OCI-LY7 (cell line): ENCODE data around the gene TRA2A. TPM values are rescaled to one million over a fixed set of nuclear protein-coding genes. Genes with fewer than 3 reads are reported as not detected.
A peak's percentile ranks its signal among the peaks of the same experiment; 100 is the strongest.

Experiments
- BruUV-seq: library from RNA; stranded (reverse); fragments of 400-500 nt; replicated peaks from 2 replicates; lab custom pipeline; 2021; lab: Mats Ljungman, UMichigan
- CTCF ChIA-PET: fragments of 300-600 bp; sonication (Branson Sonifier 250); formaldehyde crosslinking; loops from one replicate; lab custom pipeline; 2022; ENCODE audit warnings: antibody characterized with exemption; ENCODE audit not compliant: unreplicated experiment; lab: Charles Lee
- POLR2A ChIA-PET: fragments of 300-600 bp; sonication (Branson Sonifier 250); formaldehyde crosslinking; loops from one replicate; lab custom pipeline; 2022; ENCODE audit warnings: antibody characterized with exemption; lab: Charles Lee
- DNase-seq: peaks from one replicate; pipeline ENCODE4 v3.0.0-alpha.2; 2015; ENCODE audit warnings: low spot score
- H2AFZ ChIP-seq: fragments of 200-600 bp; sonication (generic), shearing (Covaris generic); 2 replicates; pipeline ENCODE4 v1.6.1; 2014; ENCODE audit warnings: mild to moderate bottlenecking, antibody characterized with exemption, low read length, moderate library complexity
- H3K27ac ChIP-seq: fragments of 200-600 bp; sonication (generic); 2 replicates; pipeline ENCODE4 v1.5.1; 2014; ENCODE audit warnings: mixed run types, low read depth, mild to moderate bottlenecking, moderate library complexity, low read length, inconsistent platforms; ENCODE audit not compliant: poor library complexity, severe bottlenecking
- H3K36me3 ChIP-seq: fragments of 200-600 bp; sonication (generic); 2 replicates; pipeline ENCODE4 v1.6.1; 2014; ENCODE audit warnings: mild to moderate bottlenecking, antibody characterized with exemption, low read length, moderate library complexity, mixed read lengths; ENCODE audit not compliant: insufficient read depth
- H3K4me1 ChIP-seq: fragments of 200-600 bp; sonication (generic); 2 replicates; pipeline ENCODE4 v1.5.1; 2014; ENCODE audit warnings: mild to moderate bottlenecking, low read length; ENCODE audit not compliant: insufficient read depth, poor library complexity, severe bottlenecking
- H3K4me2 ChIP-seq: fragments of 200-600 bp; sonication (generic); 2 replicates; pipeline ENCODE4 v1.6.1; 2014; ENCODE audit warnings: mild to moderate bottlenecking, low read length
- H3K4me3 ChIP-seq: fragments of 200-600 bp; sonication (generic); 2 replicates; pipeline ENCODE4 v1.5.1; 2014; ENCODE audit warnings: mild to moderate bottlenecking, low read depth, low read length; ENCODE audit not compliant: poor library complexity, severe bottlenecking
- H3K79me2 ChIP-seq: fragments of 200-600 bp; sonication (generic); 2 replicates; pipeline ENCODE4 v1.6.1; 2016; ENCODE audit warnings: low read depth, mild to moderate bottlenecking, low read length, moderate library complexity, mixed read lengths; ENCODE audit not compliant: insufficient read depth
- H3K9me2 ChIP-seq: fragments of 200-600 bp; sonication (generic); 2 replicates; pipeline ENCODE4 v1.6.1; 2016; ENCODE audit warnings: mild to moderate bottlenecking, low read length, mixed read lengths; ENCODE audit not compliant: insufficient read depth
- H3K9me3 ChIP-seq: fragments of 200-600 bp; sonication (generic); 2 replicates; pipeline ENCODE4 v1.6.1; 2014; ENCODE audit warnings: mild to moderate bottlenecking, mixed run types, low read length, mixed read lengths
- H4K20me1 ChIP-seq: fragments of 200-600 bp; sonication (generic); 2 replicates; pipeline ENCODE4 v1.6.1; 2014; ENCODE audit warnings: mild to moderate bottlenecking, antibody characterized with exemption, low read length, moderate library complexity, mixed read lengths; ENCODE audit not compliant: insufficient read depth
- CTCF ChIP-seq: fragments of 200-600 bp; sonication (generic); conservative IDR thresholded peaks from 2 replicates; pipeline ENCODE4 v1.5.1; 2014; ENCODE audit warnings: mild to moderate bottlenecking, antibody characterized with exemption, low read length, moderate library complexity, mixed read lengths
- EZH2phosphoT487 ChIP-seq: fragments of 200-600 bp; sonication (generic); IDR thresholded peaks from 2 replicates; pipeline ENCODE4 v1.6.1; 2018; ENCODE audit warnings: low read depth, borderline replicate concordance, mild to moderate bottlenecking, mixed run types, antibody characterized with exemption, low read length, moderate library complexity, mixed read lengths
- intact Hi-C: fragments of 100-400 bp; cut with micrococcal nuclease; formaldehyde crosslinking; loops from one replicate; pipeline ENCODE4 v1.10.0; 2022; ENCODE audit not compliant: unreplicated experiment
- total RNA-seq, 2 experiments: library from RNA; depleted of rRNA in 1 of 2; stranded (reverse); fragments of >200 nt in 1 of 2; shearing (Covaris generic) in 1 of 2; gene quantifications; 2 replicates each; pipeline ENCODE4 v1.2.3, GENCODE V29; 2014 to 2022

TRA2A gene
- total RNA-seq, 2 experiments from 2014 or later, result 41.4 to 129 TPM

GRCh38 chr7:23467806-23468525 lies 63.8 kb downstream of the TRA2A start:
- ChIA-PET CTCF (interaction anchor here (0.6 kb wide), 1 partner anchor 174 kb away, joined by 3 read pairs; no protein-coding TSS in a partner anchor), POLR2A (interaction anchor here (0.6 to 2.6 kb wide), 7 partner anchors 9 to 110 kb away, joined by 3 to 11 read pairs (median 8); no protein-coding TSS in a partner anchor)
- peak overlapping the region; percentile 85 for H3K4me3 ChIP-seq
- peak overlapping the region; percentile 100 for H3K4me2 ChIP-seq
- intact Hi-C loops, result loop anchor here (1.0 kb wide), 2 partner anchors 38 to 96 kb away; no protein-coding TSS in a partner anchor
- H3K27ac ChIP-seq, result peak overlapping the region; percentile 90
- no peaks in the 10 kb centered on the region for H3K9me2 ChIP-seq
- peaks cover 44% of the 10 kb centered on the region for H3K4me1 ChIP-seq
- peaks cover 75% of the 10 kb centered on the region for H3K79me2 ChIP-seq
- H4K20me1 ChIP-seq, result peaks cover 16% of the 10 kb centered on the region
- H2AFZ ChIP-seq, result no peak overlapping the region
- peak; percentile 70 for DNase-seq
- no peaks in the 10 kb centered on the region; the same call in 1 of the 2 replicates for H3K36me3 ChIP-seq
- H3K9me3 ChIP-seq, result no peaks in the 10 kb centered on the region
- no TSS peak for BruUV-seq
- TF ChIP-seq EZH2phosphoT487 (no peak), CTCF (no peak)

- CTCF ChIA-PET, result no interaction called here
- no peaks in the 10 kb centered on the region for H3K9me3 ChIP-seq
- peaks cover 75% of the 10 kb centered on the region for H3K79me2 ChIP-seq
- H4K20me1 ChIP-seq, result peaks cover 20% of the 10 kb centered on the region
- H2AFZ ChIP-seq, result no peak overlapping the region
- peaks cover 48% of the 10 kb centered on the region for H3K4me1 ChIP-seq
- peaks cover 4% of the 10 kb centered on the region; the same call in 1 of the 2 replicates for H3K36me3 ChIP-seq
- DNase-seq, result no peak
- peak overlapping the region; percentile 85 for H3K4me3 ChIP-seq
- peak overlapping the region; percentile 100 for H3K4me2 ChIP-seq
- TF ChIP-seq EZH2phosphoT487, result no peak
- no peak for TF ChIP-seq CTCF
- peak overlapping the region; percentile 90 for H3K27ac ChIP-seq
- no peaks in the 10 kb centered on the region for H3K9me2 ChIP-seq
- intact Hi-C loops, result loop anchor here (1.0 kb wide), 1 partner anchor 37 kb away; no protein-coding TSS in a partner anchor
- POLR2A ChIA-PET, result interaction anchor here (0.6 to 2.6 kb wide), 11 partner anchors 10 to 168 kb away, joined by 3 to 11 read pairs (median 4); partner anchors contain the start of gene MALSU1
- no TSS peak for BruUV-seq
These were observed 64.4 kb downstream of the TRA2A start for GRCh38 chr7:23467291-23467805.
